ENCODE results near the gene NAXD. TPM values are rescaled to one million over a fixed set of nuclear protein-coding genes. Genes with fewer than 3 reads are reported as not detected.
"Not testable (repeated sequence)": the region's sequence is repeated elsewhere in the genome, so short reads cannot be mapped to it uniquely, and the experiment has no call there.

The NAXD gene
- polyA plus RNA-seq (ENCODE audit: insufficient read length in 3 of 3), result 10 to 100 TPM; 41.8 to 47.1 (median 45.1) TPM
- long read RNA-seq, donor 1, partial matches to known transcripts, result 0 of 5 reads
- long read RNA-seq, donor 1, other reads (novel, unspliced or antisense), result 5 of 5 reads
- long read RNA-seq, donor 2, partial matches to known transcripts, result 21 of 32 reads
- long read RNA-seq, donor 2, other reads (novel, unspliced or antisense), result 10 of 32 reads
- long read RNA-seq, donor 3, partial matches to known transcripts, result 0 of 7 reads
- long read RNA-seq, donor 3, other reads (novel, unspliced or antisense), result 5 of 7 reads
- long read RNA-seq, donor 4, partial matches to known transcripts, result 0 of 9 reads
- long read RNA-seq, donor 4, other reads (novel, unspliced or antisense), result 8 of 9 reads
- long read RNA-seq, donor 5, partial matches to known transcripts, result 5 of 6 reads
- long read RNA-seq, donor 5, other reads (novel, unspliced or antisense), result 0 of 6 reads
- long read RNA-seq, donor 6, partial matches to known transcripts, result 0 of 8 reads
- long read RNA-seq, donor 6, other reads (novel, unspliced or antisense), result 7 of 8 reads
- long read RNA-seq, donor 7, partial matches to known transcripts, result 0 of 15 reads
- long read RNA-seq, donor 7, other reads (novel, unspliced or antisense), result 14 of 15 reads
- long read RNA-seq, donor 8, partial matches to known transcripts, result 0 of 2 reads
- long read RNA-seq, donor 8, other reads (novel, unspliced or antisense), result 0 of 2 reads
- long read RNA-seq, donor 9, partial matches to known transcripts, result 31 of 37 reads
- long read RNA-seq, donor 9, other reads (novel, unspliced or antisense), result 6 of 37 reads
- long read RNA-seq, donor 10, partial matches to known transcripts, result 18 of 25 reads
- long read RNA-seq, donor 10, other reads (novel, unspliced or antisense), result 6 of 25 reads
- long read RNA-seq, donor 11, result 0 reads
- long read RNA-seq, donor 12, partial matches to known transcripts, result 0 of 15 reads
- long read RNA-seq, donor 12, other reads (novel, unspliced or antisense), result 13 of 15 reads
- long read RNA-seq, donor 13, partial matches to known transcripts, result 0 of 3 reads
- long read RNA-seq, donor 13, other reads (novel, unspliced or antisense), result 0 of 3 reads
- long read RNA-seq, donor 14, result 0 reads
- long read RNA-seq, donor 15, result 0 reads
- long read RNA-seq, donor 16, partial matches to known transcripts, result 42 of 42 reads
- long read RNA-seq, donor 16, other reads (novel, unspliced or antisense), result 0 of 42 reads

DNA sequence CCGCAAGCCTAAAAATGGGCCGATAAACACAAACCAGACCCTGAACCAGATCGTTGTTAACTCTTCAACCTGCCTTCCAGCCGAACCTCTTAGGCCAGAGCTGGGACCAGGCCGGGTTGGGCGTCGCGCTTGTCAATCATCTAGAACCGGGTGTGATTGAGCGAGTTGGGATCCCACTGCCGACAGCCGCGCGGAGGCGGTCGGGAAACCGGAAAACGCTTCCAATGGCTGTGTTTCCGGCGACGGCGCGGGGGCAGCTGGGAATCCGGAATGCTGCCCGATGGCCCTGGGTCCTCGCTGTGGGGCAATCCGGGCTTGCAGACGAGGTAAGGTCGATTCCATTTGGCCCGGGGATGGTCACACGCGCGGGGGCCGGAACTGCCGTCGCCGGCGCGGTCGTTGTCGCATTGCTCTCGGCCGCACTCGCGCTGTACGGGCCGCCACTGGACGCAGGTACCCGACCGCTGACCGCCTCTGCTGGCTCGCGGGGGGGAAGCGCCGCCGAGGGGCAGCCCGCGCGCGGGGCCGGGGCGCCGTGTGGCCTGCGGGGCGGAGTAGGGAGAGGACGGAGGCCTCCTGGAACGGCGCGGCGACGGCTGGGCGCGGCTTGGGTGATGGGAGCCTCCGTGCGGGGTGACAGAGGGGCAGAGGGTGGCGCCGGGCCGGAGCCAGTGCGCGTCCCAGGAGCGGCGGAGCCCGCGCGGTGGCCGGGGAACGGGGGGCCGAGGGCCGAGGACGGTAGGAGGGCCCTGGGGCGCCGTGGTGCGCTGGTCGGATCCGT is at the start of gene NAXD:
NAXD (plus strand) TSS at position 224 of the 781 bp plus-strand sequence; CDS start at position 281, 57 bp downstream.
- DNase-seq, result peak; percentile 91

DNA sequence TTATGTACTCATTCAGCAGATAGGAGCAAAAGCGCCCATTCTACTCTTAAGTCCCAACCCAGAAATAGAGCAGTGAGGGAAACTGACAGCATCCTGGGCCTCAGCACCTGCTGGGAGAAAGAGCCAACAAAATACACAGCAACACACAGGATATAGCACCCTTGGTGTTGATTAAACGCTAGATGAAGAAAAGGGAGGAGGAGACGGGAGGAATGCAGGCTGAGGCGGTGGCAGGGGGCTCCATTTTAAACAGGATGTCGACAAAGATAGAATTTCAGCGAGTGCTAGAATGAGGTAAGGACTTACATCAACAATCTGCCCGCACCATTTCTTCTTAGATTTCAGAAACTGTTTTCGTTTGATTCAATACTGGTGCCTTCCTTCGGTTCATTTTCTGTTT is 49.2 kb upstream of the NAXD start:
- no peak for DNase-seq

DNA sequence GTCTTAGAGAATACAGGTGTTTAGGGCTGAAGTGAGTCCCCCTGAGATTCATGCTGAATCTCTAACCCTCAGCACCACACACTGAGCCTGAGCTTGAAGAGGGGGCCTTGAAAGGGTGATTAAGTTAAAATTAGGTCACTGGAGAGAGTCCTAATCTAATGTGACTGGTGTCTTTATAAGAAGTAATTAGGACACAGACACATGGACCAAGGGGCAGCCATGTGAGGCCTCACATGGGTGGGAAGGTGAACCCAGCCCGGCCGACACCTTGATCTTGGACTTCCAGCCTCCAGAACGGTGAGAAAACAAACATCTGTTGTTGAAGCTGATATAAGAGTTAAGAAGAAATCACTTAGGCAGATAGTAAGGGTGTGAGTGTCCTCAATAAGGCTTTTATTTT is 46.7 kb upstream of the NAXD start:
- no peak for DNase-seq

DNA sequence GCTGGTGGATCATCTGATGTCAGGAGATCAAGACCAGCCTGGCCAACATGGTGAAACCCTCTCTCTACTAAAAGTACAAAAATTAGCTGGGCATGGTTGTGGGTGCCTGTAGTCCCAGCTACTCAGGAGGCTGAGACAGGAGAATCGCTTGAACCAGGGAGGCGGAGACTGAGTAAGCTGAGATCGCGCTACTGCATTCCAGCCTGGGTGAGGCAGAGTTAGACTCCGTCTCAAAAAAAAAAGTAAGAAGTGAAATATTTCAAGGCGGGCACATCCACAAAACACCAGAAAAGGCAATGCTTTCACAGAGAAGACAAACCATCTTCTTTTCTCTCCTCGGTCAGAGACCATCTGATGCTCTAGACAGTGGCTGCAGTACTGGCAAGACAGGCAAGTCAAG is 45.4 kb upstream of the NAXD start:
- not testable (repeated sequence) for DNase-seq

DNA sequence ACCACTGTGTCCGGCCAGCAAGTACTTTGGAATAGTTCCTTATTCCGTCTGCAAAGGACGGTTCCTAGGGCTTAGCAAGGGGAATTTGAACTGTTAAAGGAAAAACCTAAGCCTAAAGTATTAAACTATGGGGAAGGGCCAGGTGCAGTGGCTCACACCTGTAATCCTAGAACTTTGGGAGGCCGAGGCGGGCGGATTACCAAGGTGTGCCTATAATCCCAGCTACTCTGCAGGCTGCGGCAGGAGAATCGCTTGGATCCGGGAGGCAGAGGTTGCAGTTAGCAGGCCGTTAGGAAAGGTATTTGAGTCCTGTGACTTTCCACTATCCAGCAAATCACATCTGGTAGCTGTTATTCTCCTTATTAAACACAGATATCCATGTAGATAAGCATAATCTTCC is 44.5 kb upstream of the NAXD start:
- no peak for DNase-seq

DNA sequence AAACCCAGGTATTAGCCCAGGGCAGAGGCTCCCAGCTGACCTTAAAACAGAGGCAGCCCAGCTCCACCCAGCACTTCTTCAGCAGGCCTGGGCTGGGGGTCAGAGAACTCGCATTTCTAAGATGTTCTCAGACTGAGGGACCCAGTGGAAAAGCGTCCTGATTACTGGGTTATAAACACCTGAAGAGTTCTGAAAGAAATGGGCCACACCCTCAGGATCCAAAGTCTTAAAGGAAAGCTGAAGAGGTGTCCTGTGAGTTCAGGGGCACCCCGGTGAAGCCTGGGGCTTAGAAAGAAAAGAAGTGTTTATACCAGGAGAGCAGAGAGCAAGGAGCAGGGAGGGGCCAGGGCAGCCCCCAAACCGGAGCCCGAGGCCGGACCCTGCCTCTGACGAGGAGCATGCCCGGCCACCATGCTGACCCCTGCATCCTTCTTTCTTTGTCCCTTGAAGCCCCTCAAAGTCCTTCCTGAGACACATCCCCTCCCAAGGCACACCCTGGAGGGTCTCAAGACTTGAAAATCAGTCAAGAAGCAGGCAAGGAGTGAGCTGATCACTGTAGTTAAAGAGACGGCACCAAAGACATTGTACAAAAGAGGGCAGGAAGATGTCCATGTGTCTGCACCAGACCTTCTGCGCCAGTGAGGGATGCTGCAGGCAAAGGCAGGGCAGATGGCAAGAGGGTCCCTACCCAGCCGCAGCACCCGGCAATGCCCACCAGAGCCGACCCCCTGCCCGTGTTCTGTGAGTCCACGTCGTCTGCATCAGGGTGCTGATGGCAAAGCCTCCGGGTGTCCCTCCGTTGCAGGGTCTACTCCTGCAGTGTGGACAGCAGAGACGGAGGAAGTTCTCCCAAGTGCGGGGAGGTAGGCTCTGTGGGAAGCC is 43.2 kb upstream of the NAXD start:
- no peak for DNase-seq

DNA sequence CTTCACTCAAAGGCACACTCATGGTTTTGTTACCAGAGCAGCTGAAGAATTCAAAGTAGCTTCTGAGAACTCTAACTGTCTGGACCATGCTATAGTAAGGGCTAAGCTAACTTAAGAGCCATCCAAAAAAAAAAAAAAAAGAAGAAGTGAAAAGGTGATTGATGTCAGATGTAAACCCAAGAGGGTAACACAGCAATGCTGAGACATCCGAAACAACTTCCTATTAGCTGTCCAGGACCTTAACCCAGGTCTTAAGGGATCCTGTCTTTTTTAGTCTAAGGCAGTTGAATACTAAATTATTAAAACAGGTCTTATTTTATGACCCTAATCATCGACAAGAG is 42.6 kb upstream of the NAXD start:
- DNase-seq, result no peak

DNA sequence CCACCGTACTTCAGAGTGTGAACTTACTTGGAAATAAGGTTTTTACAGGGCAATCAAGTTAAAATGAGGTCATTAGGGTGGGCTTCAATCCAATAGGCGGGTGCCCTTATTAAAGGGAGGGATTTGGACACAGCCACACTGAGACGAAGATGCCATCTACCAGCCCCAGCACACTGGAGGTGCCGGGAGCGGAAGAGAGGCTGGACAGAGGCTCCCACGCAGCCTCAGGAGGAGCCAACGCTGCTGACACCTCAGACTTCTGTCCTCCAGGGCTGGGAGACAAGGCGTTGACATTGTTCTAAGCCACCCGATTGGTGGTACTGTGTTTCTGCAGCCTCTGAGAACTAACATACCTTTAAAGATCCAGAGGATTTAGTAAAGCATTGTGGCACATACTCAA is 41.2 kb upstream of the NAXD start:
- no peak for DNase-seq

DNA sequence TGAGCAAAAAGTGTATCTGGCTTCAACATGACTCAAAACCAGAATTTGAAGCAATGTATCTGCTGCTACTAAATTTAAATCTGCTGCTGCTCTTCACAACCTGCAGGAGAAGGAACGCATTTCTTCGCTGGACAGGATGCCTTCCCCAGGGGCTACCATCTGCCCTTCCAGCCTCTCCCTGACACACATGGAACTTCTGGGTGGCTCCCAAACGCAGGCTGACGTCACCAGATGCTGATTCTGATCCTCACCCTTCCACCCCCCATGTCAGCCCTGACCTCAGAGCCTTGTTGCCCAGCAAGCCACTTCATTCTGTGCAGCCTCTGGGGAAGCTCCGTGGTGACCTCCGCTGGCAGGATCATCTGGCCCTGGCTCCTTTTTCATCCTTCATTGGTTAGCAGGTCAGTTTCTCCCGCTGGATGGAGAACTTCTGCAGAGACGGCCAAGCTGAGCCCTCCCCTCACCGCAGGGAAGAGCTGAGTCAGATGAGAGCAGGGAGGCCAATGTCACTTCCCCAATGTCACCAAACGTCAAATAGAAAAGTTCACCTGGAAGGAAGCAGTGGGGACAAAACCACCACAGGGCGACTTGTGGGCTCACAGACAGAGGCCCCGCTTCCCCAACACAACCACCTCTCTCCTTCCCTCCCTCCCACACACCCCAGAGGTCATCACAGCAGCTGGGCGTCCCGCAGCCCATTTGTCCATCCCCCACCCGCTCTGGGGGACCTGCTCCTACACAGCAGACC is 39.8 kb upstream of the NAXD start:
- DNase-seq, result no peak

DNA sequence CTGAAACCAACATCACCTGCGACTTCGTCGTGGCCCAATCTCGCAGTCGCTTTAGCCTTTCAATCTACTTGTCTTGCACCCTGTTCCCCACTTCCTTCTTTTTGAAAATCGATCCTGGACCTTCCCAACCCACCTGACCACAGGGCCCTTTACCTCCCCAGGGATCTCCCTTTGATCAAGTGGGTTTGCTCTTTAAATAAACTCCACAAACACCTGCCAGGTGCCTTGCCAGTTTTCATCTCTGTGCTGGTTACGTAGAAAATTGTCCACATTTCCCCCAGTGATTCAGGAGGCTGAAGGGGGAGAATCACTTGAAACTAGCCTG is 39.3 kb upstream of the NAXD start:
- no peak for DNase-seq

DNA sequence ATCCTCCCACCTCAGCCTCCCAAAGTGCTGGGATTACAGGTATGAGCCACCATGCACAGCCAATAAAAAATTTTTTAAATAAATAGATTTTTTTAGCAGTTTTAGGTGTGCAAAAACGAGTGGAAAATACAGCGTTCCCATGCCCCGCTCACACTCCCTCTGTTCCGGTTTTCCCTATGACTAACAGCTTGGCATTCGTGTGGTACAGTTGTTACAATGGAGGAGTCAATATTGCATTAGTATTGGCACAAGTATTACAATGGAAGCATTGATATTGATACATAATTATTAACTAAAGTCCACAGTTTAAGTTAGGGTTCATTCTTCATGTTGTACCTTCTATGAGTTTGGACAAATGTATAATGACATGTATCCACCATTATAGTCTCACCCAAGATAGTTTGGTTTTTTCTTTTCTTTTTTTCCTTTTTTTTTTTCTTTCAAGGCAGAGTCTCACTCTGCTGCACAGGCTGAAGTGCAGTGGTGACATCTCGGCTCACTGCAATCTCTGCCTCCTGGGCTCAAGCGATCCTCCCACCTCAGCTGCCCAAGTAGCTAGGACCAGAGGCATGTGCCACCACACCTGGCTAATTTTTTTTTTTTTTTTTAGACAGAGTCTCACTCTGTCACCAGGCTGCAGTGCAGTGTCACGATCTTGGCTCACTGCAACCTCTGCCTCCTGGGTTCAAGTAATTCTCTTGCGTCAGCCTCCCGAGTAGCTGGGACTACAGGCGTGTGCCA is 38.4 kb upstream of the NAXD start:
- DNase-seq, result no peak

DNA sequence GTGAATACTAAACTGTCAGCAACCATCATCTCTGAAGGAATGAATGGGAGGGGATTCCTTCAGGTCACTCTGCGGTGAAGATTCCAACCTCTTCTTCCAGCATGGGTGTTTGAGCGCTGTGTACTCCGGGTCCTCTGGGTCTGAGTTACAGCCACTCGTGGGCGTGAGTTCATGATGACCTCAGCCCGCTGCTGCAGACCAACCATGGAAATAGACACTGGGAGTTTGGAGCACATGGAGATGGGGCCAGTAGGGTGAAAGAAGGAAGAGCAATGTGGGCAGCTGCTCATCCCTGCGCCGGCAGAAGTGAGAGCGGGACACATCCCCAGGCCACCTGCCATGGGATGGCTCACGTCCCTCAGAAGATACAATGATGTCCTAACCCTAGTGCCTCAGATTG is 37.0 kb upstream of the NAXD start:
- DNase-seq, result no peak

DNA sequence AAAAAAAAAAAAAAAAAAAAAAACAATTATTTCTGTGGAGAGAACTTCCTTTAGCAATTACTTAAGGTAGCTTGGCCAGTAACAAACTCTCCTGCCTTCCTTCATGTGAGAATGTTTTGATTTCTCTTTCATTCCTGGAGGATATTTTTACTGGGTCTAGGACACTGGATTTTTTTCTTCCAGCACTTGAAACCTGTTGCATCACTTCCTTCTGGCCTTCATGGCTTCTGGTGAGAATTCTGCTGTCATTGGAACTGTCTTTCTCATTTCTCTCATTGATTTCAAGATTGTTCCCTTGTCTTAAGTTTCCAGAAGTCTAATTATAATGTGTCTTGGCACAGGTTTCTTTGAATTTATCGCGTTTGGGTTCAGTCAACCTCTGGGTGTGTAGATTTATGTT is 34.5 kb upstream of the NAXD start:
- no peak for DNase-seq

DNA sequence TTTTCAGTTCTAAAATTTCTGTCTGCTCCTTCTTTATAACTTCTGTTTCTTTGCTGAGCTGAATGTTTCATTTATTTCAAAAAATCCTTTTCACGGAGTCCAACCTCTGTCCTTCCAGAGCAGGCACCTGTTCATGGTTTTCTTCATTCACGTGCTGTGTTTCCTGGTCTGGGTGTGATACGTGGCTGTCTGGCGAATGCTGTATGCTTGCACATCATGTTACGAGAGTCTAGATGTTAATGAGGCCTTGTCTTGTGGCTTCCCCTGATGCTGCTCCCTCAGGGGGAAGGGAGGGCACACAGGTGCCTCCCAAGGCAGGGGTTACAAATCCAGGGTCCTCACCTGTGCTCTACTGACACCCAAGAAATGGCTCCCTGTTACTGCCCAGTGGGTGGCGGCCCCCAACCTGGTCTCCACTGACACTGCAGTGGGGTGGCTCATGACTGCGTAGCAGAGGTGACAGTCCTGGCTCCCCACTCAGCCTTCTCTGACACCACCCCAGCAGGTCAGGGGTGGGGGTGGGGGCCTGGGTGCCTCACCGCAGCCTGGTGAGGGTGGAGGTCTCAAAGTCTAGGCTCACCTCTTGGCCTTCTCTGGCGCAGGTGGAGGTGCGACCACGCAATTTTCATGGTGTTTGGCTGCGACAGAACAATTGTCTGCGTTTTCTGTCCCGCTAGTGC is 33.7 kb upstream of the NAXD start:
- DNase-seq, result no peak

DNA sequence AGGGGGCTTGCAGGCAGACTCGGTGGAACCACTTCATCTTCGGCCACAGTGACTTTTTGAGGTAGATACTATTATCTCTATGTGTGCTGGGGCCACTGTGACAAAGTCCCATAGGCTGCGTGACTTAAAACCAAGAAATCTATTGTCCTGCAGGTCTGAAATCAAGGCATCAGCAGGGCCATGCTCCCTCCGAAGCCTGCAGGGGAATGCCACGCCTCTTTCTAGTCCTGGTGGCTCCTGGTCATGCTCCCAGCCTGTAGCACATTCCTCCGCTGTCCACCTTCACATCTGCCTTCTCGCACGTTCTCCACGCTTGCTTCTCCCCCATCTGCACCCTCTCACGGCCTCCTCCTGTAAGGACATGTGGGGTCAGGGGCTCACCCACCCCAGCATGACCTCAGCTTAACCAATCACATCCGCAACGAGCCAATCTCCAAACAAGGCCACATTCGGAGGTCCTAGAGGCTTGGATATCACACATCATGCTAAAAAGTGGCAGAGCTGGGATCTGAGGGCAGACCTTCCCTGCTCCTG is 32.9 kb upstream of the NAXD start:
- DNase-seq, result no peak

DNA sequence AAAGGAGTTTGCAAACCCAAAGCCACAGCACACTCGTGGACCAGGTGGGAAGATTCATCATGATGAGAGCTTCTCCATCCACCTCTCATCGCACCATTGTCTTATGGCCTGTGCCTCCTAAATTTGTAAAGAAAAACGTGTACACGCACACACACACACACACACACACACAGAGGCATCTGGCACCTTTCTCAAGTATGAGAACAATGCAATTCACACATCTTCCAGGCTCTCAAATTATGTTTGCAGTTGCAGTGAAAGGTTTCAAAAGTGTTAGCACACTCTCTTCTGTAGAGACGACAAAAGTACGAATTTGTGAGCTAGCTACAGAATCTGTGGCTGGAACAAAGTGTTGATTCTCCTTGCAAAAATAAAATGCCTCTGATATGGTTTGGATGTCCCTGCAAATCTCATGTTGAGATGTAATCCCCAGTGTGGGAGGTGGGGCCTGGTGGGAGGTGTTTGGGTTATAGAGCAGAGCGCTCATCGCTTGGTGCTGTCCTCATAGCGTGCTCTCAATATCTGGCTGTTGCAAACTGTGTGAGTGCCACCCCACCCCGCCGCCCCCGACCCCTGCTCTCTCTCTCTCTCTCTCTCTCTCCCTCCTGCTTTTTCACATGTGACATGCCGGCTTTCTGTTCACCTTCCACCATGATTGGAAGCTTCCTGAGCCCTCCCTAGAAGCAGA is 32.0 kb upstream of the NAXD start:
- no peak for DNase-seq

DNA sequence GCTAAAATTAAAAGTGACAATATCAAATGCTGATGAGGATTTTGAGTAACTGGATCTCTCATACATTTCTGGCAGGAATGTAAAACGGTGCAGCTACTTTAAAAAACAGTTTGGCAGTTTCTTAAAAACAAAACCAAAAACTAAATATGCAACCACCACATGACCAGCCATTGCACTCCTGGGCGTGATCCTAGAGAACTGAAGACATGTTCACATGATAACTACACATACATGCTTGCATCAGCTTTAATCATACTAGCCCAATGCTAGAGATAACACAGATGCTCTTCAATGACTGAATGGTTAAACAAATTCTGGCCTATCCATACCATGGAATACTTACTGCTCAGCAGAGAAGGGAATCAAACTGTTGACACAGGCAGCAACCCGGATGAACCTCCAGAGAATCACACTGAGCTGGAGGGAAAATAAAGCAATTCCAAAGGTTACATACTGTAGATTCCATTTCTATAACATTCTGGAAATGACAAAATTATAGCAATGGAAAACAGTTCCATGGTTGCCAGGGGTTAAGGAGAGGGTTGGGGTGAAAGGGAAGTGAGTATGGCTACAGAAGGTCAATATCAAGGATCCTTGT is 25.5 kb upstream of the NAXD start:
- DNase-seq, result no peak
